ENCODE data around the gene STIP1. TPM values are rescaled to one million over a fixed set of nuclear protein-coding genes. Genes with fewer than 3 reads are reported as not detected.

Gene STIP1
- total and polyA plus RNA-seq, 2 donors (not counting 3 experiments of a cell fraction or from before 2014, with no cell fraction given), result 117 to 226 TPM

- no peak overlapping the region for H2AFZ ChIP-seq (ENCODE audit: low read depth, low read length)
- BruUV-seq (replicated peaks), result no TSS peak
- H3K36me3 ChIP-seq (ENCODE audit: control insufficient read depth in 2 of 2, extremely low read depth in 1 of 2, insufficient read depth in 2 of 2, low read length in 2 of 2), result peaks cover 0 to 6% of the 10 kb centered on the region in 2 experiments
- dilution Hi-C loops (cut with MboI; ENCODE audit: extremely low pct_ligation_motif_present, low sequenced_read_pairs) (no loop called here), intact Hi-C loops (cut with micrococcal nuclease) (no loop called here)
- TF ChIP-seq POLR2AphosphoS5 (IDR thresholded peaks at IDR 0.05; ENCODE audit: insufficient read depth, low read depth, low read length), result peak; percentile 11
- no peak for TF ChIP-seq FOS (IDR thresholded peaks at IDR 0.05; ENCODE audit: borderline replicate concordance, insufficient read depth, low read length)
- TF ChIP-seq GATA2 (IDR thresholded peaks at IDR 0.05; ENCODE audit: insufficient read depth, insufficient read length, low read depth, low read length), result no peak
- TF ChIP-seq EZH2 (IDR thresholded peaks at IDR 0.05; ENCODE audit: borderline replicate concordance, low read depth, low read length, severe bottlenecking), result no peak
- no peak for TF ChIP-seq MYC (IDR thresholded peaks at IDR 0.05; ENCODE audit: low read depth, low read length)
- TF ChIP-seq POLR2A (IDR thresholded peaks at IDR 0.05; ENCODE audit: low read depth, low read length), result peak; percentile 53
- TF ChIP-seq CTCF (IDR thresholded peaks at IDR 0.05; ENCODE audit: extremely low read depth in 1 of 2, insufficient read depth in 1 of 2, low read depth in 1 of 2, low read length in 2 of 2), result no peak
- no peak for TF ChIP-seq MAX (IDR thresholded peaks at IDR 0.05; ENCODE audit: insufficient read depth, insufficient read length)
- DNase-seq (ENCODE audit: low read depth, low spot score) (no peak), FAIRE-seq (no peak)
- peaks cover 13% of the 10 kb centered on the region for H3K4me1 ChIP-seq (ENCODE audit: control insufficient read depth, extremely low read depth, insufficient read depth, low read length)
- no peak overlapping the region for H3K27ac ChIP-seq (ENCODE audit: insufficient read depth, low read depth, low read length)
- H3K9ac ChIP-seq (replicated peaks; ENCODE audit: extremely low read depth, insufficient read depth, low read length), result no peak overlapping the region
- H3K4me2 ChIP-seq (ENCODE audit: insufficient read depth, low read length), result no peak overlapping the region
- no peaks in the 10 kb centered on the region for H3K9me1 ChIP-seq (replicated peaks; ENCODE audit: control insufficient read depth, extremely low read depth, insufficient read depth, low read length)
- no peaks in the 10 kb centered on the region for H3K9me3 ChIP-seq (replicated peaks; ENCODE audit: control insufficient read depth, insufficient read depth, low read length)
- no peaks in the 10 kb centered on the region for H4K20me1 ChIP-seq (replicated peaks; ENCODE audit: control insufficient read depth, extremely low read depth, insufficient read depth, low read length)
- ChIA-PET CTCF (interaction anchor here (0.9 to 3.2 kb wide), 6 partner anchors 17 to 80 kb away, joined by 3 to 35 read pairs (median 4); partner anchors contain the start of gene FERMT3), POLR2A (no interaction called here)
- H3K27me3 ChIP-seq (ENCODE audit: control insufficient read depth in 2 of 2, insufficient read depth in 2 of 2, low read length in 2 of 2), result no peaks in the 10 kb centered on the region
- peaks cover 8% of the 10 kb centered on the region for H3K79me2 ChIP-seq (ENCODE audit: control insufficient read depth, insufficient read depth, low read length)
- no peak overlapping the region for H3K4me3 ChIP-seq (replicated peaks in 1 of 3; ENCODE audit: insufficient read depth in 1 of 3, low read depth in 1 of 3, low read length in 3 of 3)
Measured at GRCh38 chr11:64224151-64224890, 38.4 kb downstream of the STIP1 start.
